Subcutaneous abdominal adipose tissue (tissue), 5 donors: ENCODE results near the gene SNX27.
A peak's percentile ranks its signal among the peaks of the same experiment; 100 is the strongest.

Experiments used
- H3K27ac ChIP-seq: one replicate; pipeline ENCODE4 v1.7.0; 2013; ENCODE audit warnings: low read depth, mild to moderate bottlenecking, inconsistent platforms, low read length, moderate library complexity
- H3K27me3 ChIP-seq, 5 donors: one replicate each; pipeline ENCODE4 v1.7.0; 2013; ENCODE audit warnings: low read length in 5 of 5, inconsistent platforms in 1 of 5; ENCODE audit not compliant: control insufficient read depth in 5 of 5, insufficient read depth in 4 of 5
- H3K36me3 ChIP-seq, 5 donors: one replicate each; pipeline ENCODE4 v1.7.0; 2013; ENCODE audit warnings: low read length in 5 of 5; ENCODE audit not compliant: control insufficient read depth in 5 of 5, insufficient read depth in 5 of 5
- H3K4me1 ChIP-seq, 5 donors: one replicate each; pipeline ENCODE4 v1.7.0; 2013; ENCODE audit warnings: low read length in 5 of 5, mild to moderate bottlenecking in 3 of 5, moderate library complexity in 1 of 5; ENCODE audit not compliant: control insufficient read depth in 5 of 5, insufficient read depth in 5 of 5
- H3K4me3 ChIP-seq, 5 donors: one replicate each; pipeline ENCODE4 v1.7.0; 2013; ENCODE audit warnings: low read length in 5 of 5, low read depth in 1 of 5
- H3K9ac ChIP-seq, 5 donors: one replicate each; pipeline ENCODE4 v1.7.0; 2013; ENCODE audit warnings: low read length in 5 of 5, mild to moderate bottlenecking in 4 of 5, moderate library complexity in 3 of 5
- H3K9me3 ChIP-seq, 5 donors: one replicate each; pipeline ENCODE4 v1.7.0; 2013; ENCODE audit warnings: low read length in 5 of 5; ENCODE audit not compliant: control insufficient read depth in 5 of 5
- donor health status: healthy.
- donor health status: healthy.
- donor health status: healthy.
- donor health status: healthy.
- donor health status: healthy.

The SNX27 gene

GRCh38 chr1:151611832-151612500 lies at the start of gene SNX27:
SNX27 (plus strand) TSS chr1:151612050; CDS start chr1:151612202, 152 bp downstream.
- Histone ChIP-seq H3K36me3 (no peaks in the 10 kb centered on the region), H3K4me1 (peaks cover 3 to 28% (median 21%) of the 10 kb centered on the region in 5 donors), H3K4me3 (peak within 1 kb of the TSS; percentile 72 to 91 (median 90)), H3K27ac (peak within 1 kb of the TSS; percentile 85), H3K9ac (peak within 1 kb of the TSS; percentile 56 to 85 (median 72)), H3K27me3 (no peaks in the 10 kb centered on the region), H3K9me3 (no peaks in the 10 kb centered on the region)

GRCh38 chr1:151562661-151563060 lies 49.2 kb upstream of the SNX27 start:
- Histone ChIP-seq H3K9ac (no peak overlapping the region), H3K9me3 (no peaks in the 10 kb centered on the region), H3K4me1 (no peaks in the 10 kb centered on the region)

GRCh38 chr1:151563376-151563775 lies 48.5 kb upstream of the SNX27 start:
- H3K27ac ChIP-seq = no peak overlapping the region
- no peak overlapping the region for H3K4me3 ChIP-seq

More at GRCh38 chr1:151562661-151563060, 49.2 kb upstream of the SNX27 start:
- Histone ChIP-seq H3K27ac (no peak overlapping the region), H3K36me3 (peaks cover 0 to 34% (median 18%) of the 10 kb centered on the region in 5 donors), H3K27me3 (no peaks in the 10 kb centered on the region), H3K4me3 (no peak overlapping the region)

GRCh38 chr1:151565502-151566189 lies 46.2 kb upstream of the SNX27 start:
- H3K9ac ChIP-seq = no peak overlapping the region
- H3K9me3 ChIP-seq = no peaks in the 10 kb centered on the region
- H3K27me3 ChIP-seq = no peaks in the 10 kb centered on the region
- peaks cover 2 to 50% (median 24%) of the 10 kb centered on the region in 5 donors for H3K36me3 ChIP-seq
- peaks cover 0 to 5% (median 0%) of the 10 kb centered on the region in 5 donors for H3K4me1 ChIP-seq
- no peak overlapping the region for H3K27ac ChIP-seq
- no peak overlapping the region for H3K4me3 ChIP-seq

More at GRCh38 chr1:151563376-151563775, 48.5 kb upstream of the SNX27 start:
- peaks cover under 1 to 34% (median 18%) of the 10 kb centered on the region in 5 donors for H3K36me3 ChIP-seq
- H3K9ac ChIP-seq = no peak overlapping the region
- H3K4me1 ChIP-seq = no peaks in the 10 kb centered on the region
- H3K9me3 ChIP-seq = no peaks in the 10 kb centered on the region
- no peaks in the 10 kb centered on the region for H3K27me3 ChIP-seq

- Histone ChIP-seq H3K27me3 (no peaks in the 10 kb centered on the region), H3K36me3 (peaks cover 2 to 50% (median 27%) of the 10 kb centered on the region in 5 donors), H3K9ac (no peak overlapping the region), H3K27ac (no peak overlapping the region), H3K4me3 (no peak overlapping the region), H3K4me1 (peaks cover 0 to 5% (median 0%) of the 10 kb centered on the region in 5 donors), H3K9me3 (no peaks in the 10 kb centered on the region)
Observed at GRCh38 chr1:151568626-151569088, 43.2 kb upstream of the SNX27 start.

- H3K9ac ChIP-seq = no peak overlapping the region
- H3K27me3 ChIP-seq = no peaks in the 10 kb centered on the region
- peaks cover 2 to 55% (median 23%) of the 10 kb centered on the region in 5 donors for H3K36me3 ChIP-seq
- no peak overlapping the region for H3K27ac ChIP-seq
- H3K9me3 ChIP-seq = no peaks in the 10 kb centered on the region
- peaks cover 0 to 5% (median 0%) of the 10 kb centered on the region in 5 donors for H3K4me1 ChIP-seq
- no peak overlapping the region for H3K4me3 ChIP-seq
Observed at GRCh38 chr1:151570819-151571218, 41.0 kb upstream of the SNX27 start.

DNA sequence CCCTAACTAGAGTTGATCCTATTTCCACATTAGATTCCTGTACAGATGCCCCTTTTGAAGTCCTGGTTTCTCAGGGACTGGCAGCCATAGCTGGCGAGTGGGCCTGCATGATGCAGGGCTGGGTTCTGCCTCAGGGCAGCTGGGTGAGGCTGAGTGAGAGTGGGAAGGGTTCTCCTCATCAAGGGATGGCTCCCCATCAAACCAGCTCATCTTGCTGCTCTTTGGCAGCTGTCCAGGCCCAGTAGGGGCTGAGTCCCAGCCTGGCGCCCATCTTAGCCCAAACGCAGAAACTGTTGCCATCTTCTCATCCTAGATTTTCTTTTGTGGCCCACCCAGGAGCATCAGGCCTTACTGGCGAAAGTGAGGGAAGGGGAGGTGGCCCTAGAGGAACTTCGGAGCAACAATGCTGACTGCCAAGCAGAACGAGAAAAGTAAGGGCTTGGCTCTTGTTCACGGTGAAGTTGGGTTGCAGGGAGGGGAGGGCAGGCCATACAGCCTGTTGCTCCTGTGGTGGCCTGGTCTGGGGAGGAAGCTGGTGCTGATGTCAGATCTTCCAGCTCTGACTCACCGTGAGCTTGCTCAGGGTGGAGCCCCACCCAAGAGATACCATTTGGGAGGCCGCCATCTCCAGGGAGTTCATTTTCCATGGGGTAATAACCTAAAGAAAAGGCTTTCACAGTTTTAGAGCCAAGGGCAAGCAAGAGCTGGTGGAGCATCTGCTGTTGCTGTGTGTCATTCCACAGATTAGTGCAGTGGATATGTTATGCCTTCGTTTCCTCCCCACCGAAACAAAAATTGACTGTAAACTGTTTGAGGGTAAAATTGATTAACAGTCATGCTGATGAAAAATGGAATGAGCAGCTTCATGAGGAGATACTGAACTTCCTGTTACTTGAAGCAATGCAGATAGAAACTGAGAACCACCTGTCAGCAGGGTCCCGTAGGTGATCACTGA lies 37.0 kb upstream of the SNX27 start:
- Histone ChIP-seq H3K9ac (no peak overlapping the region), H3K27me3 (no peaks in the 10 kb centered on the region), H3K36me3 (peaks cover 4 to 54% (median 24%) of the 10 kb centered on the region in 5 donors), H3K4me3 (no peak overlapping the region), H3K27ac (no peak overlapping the region), H3K9me3 (no peaks in the 10 kb centered on the region), H3K4me1 (peaks cover 0 to 2% (median 0%) of the 10 kb centered on the region in 5 donors)

- peaks cover 7 to 65% (median 34%) of the 10 kb centered on the region in 5 donors for H3K36me3 ChIP-seq
- no peaks in the 10 kb centered on the region for H3K9me3 ChIP-seq
Observed at GRCh38 chr1:151577173-151577572, 34.7 kb upstream of the SNX27 start.

DNA sequence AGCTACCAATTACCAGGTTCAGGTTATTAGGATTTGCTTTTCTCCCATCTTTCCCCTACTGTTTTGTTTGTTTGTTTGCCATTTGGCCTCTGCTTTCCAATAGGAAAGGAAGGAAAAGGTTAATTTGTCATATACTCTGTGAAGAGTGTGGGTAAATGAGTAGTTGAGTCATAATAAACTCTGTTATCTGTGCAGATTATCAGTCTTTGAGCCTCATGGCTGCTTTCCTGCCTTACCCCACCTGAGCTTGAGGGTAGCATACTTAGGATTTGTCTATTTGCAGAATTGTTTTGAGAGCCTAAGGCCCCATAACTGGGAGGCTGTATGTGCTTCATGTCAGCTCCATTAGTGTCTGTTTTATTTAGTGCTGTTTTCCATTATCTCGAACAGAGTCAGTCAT lies 32.9 kb upstream of the SNX27 start:
- Histone ChIP-seq H3K4me1 (peaks cover 0 to 14% (median 7%) of the 10 kb centered on the region in 5 donors), H3K4me3 (no peak overlapping the region), H3K27ac (no peak overlapping the region), H3K9ac (no peak overlapping the region), H3K36me3 (peaks cover 7 to 60% (median 34%) of the 10 kb centered on the region in 5 donors), H3K9me3 (no peaks in the 10 kb centered on the region), H3K27me3 (no peaks in the 10 kb centered on the region)

More at GRCh38 chr1:151577173-151577572, 34.7 kb upstream of the SNX27 start:
- Histone ChIP-seq H3K27ac (no peak overlapping the region), H3K4me3 (no peak overlapping the region), H3K27me3 (no peaks in the 10 kb centered on the region), H3K4me1 (peaks cover 0 to 7% (median 2%) of the 10 kb centered on the region in 5 donors), H3K9ac (no peak overlapping the region)
